ENCODE measurements around the gene FAM83C. TPM values are rescaled to one million over a fixed set of nuclear protein-coding genes. Genes with fewer than 3 reads are reported as not detected.

FAM83C gene
- polyA plus RNA-seq, 1 of the 3 experiments (the other 2 are of a cell fraction), result not detected

DNA sequence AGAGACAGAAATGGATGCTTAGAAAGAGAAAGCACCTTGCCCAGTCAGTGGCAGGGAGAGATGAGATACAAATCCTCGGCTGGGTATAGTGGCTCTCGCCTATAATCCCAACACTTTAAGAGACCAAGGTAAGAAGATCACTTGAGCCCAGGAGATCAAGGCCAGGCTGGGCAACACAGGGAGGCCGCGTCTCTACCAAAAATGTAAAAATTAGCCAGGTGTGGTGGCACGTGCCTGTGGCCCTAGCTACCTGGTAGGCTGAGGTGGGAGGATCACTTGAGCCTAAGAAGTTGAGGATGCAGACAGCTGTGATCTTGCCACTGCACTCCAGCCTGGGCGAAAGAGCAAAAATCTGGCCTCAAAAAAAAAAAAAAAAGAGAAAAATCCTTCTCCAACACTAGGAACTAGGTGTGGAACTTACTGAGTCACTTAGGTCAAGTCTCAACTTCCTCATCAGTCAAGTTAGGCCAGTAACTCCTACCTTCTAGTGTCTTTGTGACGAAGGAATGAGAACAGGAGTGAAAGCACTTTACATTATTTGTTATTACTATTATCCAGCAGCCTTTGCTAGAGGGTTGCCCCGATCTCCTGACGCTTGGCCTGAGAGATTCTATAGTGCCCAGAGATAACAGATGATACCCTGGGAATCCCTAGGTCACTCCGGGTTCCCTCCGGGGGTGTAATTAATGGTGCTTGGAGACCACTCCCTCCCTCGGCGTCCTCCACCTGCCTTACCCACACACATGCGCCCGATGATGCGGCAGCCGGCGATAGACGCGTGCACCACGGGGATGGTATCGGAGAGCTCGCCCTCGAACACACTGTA is 8.6 kb downstream of the FAM83C start (continued):
- TF ChIP-seq, protein P1, sequence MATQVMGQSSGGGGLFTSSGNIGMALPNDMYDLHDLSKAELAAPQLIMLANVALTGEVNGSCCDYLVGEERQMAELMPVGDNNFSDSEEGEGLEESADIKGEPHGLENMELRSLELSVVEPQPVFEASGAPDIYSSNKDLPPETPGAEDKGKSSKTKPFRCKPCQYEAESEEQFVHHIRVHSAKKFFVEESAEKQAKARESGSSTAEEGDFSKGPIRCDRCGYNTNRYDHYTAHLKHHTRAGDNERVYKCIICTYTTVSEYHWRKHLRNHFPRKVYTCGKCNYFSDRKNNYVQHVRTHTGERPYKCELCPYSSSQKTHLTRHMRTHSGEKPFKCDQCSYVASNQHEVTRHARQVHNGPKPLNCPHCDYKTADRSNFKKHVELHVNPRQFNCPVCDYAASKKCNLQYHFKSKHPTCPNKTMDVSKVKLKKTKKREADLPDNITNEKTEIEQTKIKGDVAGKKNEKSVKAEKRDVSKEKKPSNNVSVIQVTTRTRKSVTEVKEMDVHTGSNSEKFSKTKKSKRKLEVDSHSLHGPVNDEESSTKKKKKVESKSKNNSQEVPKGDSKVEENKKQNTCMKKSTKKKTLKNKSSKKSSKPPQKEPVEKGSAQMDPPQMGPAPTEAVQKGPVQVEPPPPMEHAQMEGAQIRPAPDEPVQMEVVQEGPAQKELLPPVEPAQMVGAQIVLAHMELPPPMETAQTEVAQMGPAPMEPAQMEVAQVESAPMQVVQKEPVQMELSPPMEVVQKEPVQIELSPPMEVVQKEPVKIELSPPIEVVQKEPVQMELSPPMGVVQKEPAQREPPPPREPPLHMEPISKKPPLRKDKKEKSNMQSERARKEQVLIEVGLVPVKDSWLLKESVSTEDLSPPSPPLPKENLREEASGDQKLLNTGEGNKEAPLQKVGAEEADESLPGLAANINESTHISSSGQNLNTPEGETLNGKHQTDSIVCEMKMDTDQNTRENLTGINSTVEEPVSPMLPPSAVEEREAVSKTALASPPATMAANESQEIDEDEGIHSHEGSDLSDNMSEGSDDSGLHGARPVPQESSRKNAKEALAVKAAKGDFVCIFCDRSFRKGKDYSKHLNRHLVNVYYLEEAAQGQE (IDR thresholded peaks at IDR 0.05; ENCODE audit: low read depth, low read length), result no peak
- TF ChIP-seq RFX5 (IDR thresholded peaks at IDR 0.05; ENCODE audit: low read length) (no peak), SMC3 (IDR thresholded peaks at IDR 0.05; ENCODE audit: low read depth, low read length) (no peak), JUND (IDR thresholded peaks at IDR 0.05) (no peak), GABPA (IDR thresholded peaks at IDR 0.05; ENCODE audit: low read depth) (no peak), MEF2A (IDR thresholded peaks at IDR 0.05; ENCODE audit: borderline replicate concordance, low read depth) (no peak), YY1 (IDR thresholded peaks at IDR 0.05; ENCODE audit: low read depth) (no peak)
- TF ChIP-seq, protein P2, sequence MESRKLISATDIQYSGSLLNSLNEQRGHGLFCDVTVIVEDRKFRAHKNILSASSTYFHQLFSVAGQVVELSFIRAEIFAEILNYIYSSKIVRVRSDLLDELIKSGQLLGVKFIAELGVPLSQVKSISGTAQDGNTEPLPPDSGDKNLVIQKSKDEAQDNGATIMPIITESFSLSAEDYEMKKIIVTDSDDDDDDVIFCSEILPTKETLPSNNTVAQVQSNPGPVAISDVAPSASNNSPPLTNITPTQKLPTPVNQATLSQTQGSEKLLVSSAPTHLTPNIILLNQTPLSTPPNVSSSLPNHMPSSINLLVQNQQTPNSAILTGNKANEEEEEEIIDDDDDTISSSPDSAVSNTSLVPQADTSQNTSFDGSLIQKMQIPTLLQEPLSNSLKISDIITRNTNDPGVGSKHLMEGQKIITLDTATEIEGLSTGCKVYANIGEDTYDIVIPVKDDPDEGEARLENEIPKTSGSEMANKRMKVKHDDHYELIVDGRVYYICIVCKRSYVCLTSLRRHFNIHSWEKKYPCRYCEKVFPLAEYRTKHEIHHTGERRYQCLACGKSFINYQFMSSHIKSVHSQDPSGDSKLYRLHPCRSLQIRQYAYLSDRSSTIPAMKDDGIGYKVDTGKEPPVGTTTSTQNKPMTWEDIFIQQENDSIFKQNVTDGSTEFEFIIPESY (IDR thresholded peaks at IDR 0.05; ENCODE audit: borderline replicate concordance, low read depth), result no peak

DNA sequence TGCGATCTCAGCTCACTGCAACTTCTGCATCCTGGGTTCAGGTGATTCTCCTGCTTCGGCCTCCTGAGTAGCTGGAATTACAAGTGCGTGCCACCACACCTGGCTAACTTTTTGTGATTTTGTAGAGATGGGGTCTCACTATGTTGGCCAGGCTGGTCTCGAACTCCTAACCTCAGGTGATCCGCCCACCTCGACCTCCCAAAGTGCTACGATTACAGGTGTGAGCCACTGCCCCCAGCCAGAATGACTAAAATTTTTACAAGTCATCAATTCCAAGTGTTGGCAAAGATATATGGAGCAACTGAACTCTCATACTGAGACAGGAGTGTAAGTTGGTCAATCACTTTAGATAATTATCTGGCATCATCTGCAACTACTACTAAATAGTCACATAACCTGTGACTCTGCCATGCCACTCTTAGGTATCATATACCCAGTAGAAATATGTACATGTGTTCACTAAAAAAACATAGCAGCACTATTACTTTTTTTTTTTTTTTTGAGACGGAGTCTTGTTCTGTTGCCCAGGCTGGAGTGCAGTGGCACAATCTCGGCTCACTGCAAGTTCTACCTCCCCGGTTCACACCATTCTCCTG is 10.6 kb downstream of the FAM83C start:
- no peak overlapping the region for H3K4me3 ChIP-seq (ENCODE audit: low read depth in 2 of 2, low read length in 1 of 2)
- no peak overlapping the region for H3K9ac ChIP-seq
- H3K4me2 ChIP-seq, result no peak overlapping the region
- no peak overlapping the region for H3K27ac ChIP-seq (ENCODE audit: low read depth in 2 of 2, low read length in 1 of 2)
- peaks cover 4 to 18% of the 10 kb centered on the region in 2 experiments; a peak in 3 of 4 replicates for H3K4me1 ChIP-seq (ENCODE audit: control insufficient read depth in 1 of 2, insufficient read depth in 2 of 2, low read depth in 1 of 2, low read length in 1 of 2)
- 94% methylated on average over 10 of the region's 10 CpGs for WGBS (ENCODE audit: low lambda C conversion rate)
- no peak for DNase-seq
- CTCF ChIA-PET, result interaction anchor here (1.5 to 4.3 kb wide), 3 partner anchors 12 to 157 kb away, joined by 4 to 23 read pairs (median 20); partner anchors contain the start of gene GDF5
- H3K36me3 ChIP-seq (replicated peaks in 1 of 2; ENCODE audit: control insufficient read depth in 1 of 2, insufficient read depth in 2 of 2, low read length in 1 of 2), result peaks cover 27 to 40% of the 10 kb centered on the region in 2 experiments
- peaks cover 36% of the 10 kb centered on the region for H3F3A ChIP-seq (replicated peaks; ENCODE audit: insufficient read depth)
- no peaks in the 10 kb centered on the region for H3K9me2 ChIP-seq
- POLR2A ChIA-PET, result no interaction called here
- TF ChIP-seq GATA2 (CRISPR knock-in tag; IDR thresholded peaks at IDR 0.05) (no peak), RAD21 (IDR thresholded peaks at IDR 0.05; ENCODE audit: low read length) (no peak), FOXM1 (IDR thresholded peaks at IDR 0.05; ENCODE audit: low read depth) (no peak), GABPA (IDR thresholded peaks at IDR 0.05; ENCODE audit: low read depth) (no peak), SIN3A (IDR thresholded peaks at IDR 0.05; ENCODE audit: borderline replicate concordance, low read depth, low read length) (no peak), YY1 (IDR thresholded peaks at IDR 0.05; ENCODE audit: low read depth) (no peak), EZH2phosphoT487 (IDR thresholded peaks at IDR 0.05; ENCODE audit: borderline replicate concordance, low read depth) (no peak), TEAD4 (IDR thresholded peaks at IDR 0.05; ENCODE audit: borderline replicate concordance, insufficient read depth) (no peak), RFX5 (IDR thresholded peaks at IDR 0.05; ENCODE audit: low read length) (no peak)
- TF ChIP-seq, protein P1 (IDR thresholded peaks at IDR 0.05; ENCODE audit: low read depth, low read length), result no peak
- TF ChIP-seq, protein P3, sequence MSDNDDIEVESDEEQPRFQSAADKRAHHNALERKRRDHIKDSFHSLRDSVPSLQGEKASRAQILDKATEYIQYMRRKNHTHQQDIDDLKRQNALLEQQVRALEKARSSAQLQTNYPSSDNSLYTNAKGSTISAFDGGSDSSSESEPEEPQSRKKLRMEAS (IDR thresholded peaks at IDR 0.05; ENCODE audit: low read depth), result no peak
- H3K79me2 ChIP-seq (ENCODE audit: insufficient read depth), result peaks cover 53% of the 10 kb centered on the region
- no peak overlapping the region for H2AFZ ChIP-seq (ENCODE audit: low read depth)
- H4K20me1 ChIP-seq (ENCODE audit: insufficient read depth), result no peaks in the 10 kb centered on the region
- H3K9me3 ChIP-seq, result no peaks in the 10 kb centered on the region
- H3K27me3 ChIP-seq (ENCODE audit: insufficient read depth), result no peaks in the 10 kb centered on the region

Data from SK-N-SH (cell line).